ENCODE measurements around the gene HIVEP3.

HIVEP3 gene

DNA sequence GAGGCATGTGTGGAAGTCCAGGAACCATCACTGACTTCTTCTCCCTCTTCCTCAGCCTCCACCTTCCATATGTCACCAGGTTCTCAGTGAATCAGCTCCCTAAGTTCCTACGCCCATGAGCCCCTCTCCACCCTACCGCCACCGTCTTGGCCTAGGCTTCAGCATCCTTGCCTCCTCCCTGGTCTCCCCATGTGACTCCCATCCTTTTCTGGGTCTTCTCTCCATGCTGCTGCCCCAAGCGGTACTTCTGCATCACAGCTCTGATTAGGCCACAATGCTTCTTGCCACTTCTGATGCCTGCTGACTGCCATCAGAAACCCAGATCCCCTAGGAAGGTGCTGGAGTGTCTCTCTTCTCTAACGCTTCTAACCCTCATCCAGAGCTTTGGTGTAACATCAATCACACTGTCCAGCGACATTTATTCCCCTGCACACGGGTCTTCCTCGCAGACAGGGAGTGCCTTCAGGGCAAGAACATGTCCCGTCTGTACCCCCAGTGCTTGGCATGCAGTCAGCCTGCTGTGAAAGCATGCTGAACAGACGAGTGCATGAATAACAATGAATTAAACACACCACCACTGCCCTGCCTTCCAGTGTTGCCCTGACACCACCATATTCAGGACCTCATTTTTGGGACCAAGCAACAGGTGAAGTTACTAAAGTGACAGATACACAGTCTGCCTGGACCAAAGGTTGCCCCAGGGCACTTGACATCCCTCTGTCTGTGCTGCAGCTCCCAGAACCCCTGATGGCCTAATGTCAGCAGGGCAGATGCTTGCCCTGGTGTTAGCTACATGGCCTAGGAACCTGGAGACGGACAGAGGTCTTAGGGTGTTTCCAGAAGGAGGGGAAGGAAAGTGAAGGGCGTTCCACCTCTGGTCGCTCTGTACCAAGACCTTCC is 275.6 kb downstream of the HIVEP3 start:
- DNase-seq = no peak

DNA sequence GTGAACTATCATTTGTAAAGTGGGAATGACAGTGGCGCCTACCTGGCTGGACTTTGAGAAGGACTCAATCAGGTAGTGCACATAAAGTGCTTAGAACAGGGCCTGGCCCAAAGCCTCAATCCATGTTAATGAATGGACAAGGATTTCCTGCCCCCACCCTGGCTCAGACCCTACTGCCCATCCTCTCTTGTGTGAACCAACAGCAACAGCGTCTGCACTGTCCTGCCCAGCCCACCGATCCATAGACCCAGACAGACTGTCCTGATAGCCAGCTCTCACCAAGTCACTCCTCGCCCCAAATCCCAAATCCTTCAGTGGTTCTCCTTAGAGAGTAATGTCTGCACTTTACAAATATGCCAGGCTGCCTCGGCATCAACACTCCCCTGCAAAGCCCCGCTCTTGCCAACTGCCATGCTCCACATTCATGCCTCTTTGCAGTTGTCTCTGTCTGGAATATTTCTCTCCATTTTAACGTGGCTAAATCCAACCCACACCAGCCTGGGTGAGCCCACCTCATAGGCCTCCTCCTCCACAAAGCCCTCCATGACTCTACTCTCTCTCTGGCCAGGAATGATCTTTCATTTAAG is 276.7 kb downstream of the HIVEP3 start:
- no peak for DNase-seq

DNA sequence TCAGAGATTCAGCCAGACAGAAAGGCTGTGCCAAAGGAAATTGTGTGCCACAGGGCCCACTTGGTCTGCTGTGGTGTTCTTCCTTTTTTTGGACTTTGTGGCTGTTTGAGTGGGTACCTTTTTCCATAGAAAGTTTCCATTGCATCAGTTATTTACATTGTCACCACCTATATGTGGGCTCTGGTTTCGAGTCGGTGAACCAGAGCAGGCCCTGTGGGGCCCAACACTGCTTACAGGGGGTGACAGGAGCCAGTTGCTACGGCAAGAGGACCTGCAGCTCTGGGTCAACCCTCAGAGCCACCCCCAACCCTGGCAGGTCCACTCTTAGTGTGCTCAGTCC is 277.3 kb downstream of the HIVEP3 start:
- peak; percentile 20 for DNase-seq

DNA sequence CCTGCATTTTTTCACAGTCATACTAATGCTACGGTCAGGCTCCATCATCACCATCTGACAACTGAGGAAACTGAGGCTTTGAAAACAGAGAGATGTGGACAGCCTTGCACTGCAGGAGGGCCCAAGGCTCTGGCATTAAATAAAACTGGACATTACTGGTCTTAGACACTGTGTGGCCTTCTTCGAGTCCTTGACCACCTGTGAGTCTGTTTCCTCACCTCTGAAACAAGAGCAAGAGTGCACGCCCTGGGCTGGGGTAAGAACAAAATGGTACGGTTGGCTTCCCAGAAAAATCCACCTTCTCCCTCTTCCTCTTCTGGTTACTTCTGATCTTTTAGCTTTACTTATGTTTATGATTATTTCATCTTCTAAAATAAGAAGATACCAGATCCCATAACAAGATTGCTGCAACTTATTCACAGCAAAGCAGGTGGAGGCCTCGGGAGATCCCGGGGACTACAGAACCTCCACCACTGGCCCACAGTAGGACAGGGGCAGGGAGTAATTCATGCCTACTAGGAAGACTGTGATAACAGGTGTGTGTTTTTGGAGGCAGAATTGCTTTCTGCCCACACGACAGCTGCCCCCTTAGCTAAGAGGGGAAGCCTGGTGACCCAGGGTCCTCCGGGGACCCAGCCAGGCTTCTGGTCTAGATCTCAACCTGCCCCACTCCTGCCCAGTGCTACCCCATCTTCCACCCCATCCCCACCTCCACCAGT is 277.8 kb downstream of the HIVEP3 start:
- no peak for DNase-seq

DNA sequence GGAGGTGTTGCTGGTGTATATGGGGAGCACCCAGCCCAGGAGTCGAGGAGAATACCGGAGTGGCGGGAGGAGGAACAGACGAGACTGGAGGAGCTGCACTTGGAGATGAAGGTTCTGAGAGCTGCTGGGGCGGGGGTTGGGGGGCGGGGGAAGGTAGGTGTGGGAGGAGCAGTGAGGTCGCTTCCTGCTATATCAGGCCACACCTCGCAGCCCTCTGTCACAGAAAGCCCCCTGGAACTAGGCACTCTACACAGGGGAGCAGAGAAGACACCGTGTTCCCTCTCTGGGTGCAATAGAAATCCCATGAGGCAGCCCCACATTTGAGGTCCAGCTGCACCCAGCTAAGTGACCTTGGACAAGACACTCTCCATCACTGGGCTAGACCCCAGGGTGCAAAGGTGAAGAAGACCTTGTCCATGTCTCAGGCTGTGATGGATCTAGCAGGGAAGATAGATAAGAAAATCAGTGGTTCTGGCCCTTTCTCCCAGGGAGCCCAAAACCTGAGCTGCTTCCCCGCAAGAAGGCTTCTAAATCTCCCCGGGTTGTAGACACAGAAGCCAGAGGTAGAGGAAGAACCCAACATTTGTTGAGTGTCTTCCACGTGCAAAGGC is 278.5 kb downstream of the HIVEP3 start:
- no peak for DNase-seq

DNA sequence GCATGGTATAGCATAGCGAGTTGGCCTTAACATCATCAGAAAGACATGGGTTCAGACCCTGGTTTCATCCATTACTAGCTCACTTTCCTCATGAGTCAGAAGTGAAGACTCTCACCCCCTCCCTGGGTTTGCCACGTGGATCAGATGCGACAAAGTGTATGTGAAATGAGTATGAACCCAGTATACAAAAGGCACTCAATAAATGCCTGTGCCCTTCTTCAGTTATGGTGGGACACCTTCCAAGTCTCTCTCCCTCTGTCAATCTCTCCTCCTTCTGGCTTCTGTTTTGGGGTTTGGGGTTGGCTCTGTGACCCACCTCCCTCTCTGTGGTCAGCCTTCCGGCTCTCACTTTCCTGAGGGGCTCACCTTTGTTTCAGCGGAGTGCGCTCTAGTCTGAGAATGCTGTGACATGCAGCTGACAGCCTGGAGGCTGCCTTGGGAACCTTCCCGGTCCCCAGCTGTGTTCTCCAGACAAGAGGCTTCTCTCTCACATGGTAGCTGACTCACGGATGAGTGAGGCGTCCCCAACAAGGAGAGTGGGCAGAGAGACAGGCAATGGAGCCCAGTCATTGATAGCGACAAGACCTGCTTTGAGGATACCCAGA is 279.3 kb downstream of the HIVEP3 start:
- DNase-seq = peak; percentile 52

DNA sequence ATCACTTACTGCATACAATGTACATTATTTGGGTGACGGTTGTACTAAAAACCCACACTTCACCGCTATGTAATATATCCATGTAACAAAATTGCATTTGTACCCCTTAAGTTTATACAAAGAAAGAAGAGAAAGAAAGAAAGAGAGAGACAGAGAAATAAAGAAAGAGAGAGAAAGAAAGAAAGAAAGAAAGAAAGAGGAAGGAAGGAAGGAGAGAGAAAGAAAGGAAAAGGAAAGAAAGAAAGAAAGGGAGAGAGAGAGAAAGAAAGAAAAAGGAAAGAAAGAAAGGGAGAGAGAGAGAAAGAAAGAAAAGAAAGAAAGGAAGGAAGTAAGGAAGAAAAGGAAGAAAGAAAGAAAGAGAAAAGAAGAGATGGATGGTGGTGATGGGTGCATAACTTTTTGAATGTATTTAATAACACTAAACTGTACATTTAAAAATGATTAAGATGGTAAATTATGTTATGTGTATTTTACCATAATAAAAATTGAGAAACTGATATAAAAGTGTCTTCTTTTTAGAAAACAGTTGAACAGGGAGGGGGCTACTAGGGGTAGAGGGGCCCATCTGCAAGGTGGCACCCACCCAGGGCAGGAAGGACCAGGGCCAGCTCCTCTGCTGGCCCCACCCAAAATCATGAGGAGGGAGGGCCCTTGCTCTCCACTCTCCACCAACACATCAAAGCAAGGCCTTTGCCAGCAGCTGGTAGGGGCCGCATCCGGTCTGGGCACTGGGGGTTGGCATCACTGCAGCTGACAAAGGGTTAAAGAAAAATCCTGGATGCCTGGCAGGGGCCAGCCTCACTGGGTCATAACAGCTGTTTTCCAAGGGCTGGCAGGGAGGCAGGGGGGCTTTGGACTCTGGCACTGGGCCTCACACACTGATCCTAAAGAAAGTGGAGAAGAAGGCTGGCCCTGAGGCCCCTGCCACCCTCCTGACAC is 280.4 kb downstream of the HIVEP3 start:
- no peak for DNase-seq

DNA sequence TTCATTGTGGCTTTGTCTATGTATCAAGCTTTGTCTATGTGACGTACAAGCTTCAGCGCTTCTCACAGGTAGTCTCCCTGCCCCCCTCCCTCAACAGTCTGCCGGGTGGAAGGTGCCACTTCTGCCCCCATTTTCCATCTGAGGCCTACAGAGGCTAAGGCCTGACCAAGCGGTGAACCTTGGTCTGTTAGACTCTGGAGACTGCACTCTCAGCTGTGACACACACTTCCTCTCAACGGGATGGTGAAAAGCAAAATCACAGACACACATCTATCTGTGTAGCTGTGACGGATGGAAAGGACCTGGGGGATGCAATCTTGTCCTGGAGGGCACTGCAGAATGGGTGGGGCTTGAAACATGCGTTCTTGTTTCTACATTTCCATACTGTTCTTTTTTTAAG is 281.4 kb downstream of the HIVEP3 start:
- DNase-seq = no peak

DNA sequence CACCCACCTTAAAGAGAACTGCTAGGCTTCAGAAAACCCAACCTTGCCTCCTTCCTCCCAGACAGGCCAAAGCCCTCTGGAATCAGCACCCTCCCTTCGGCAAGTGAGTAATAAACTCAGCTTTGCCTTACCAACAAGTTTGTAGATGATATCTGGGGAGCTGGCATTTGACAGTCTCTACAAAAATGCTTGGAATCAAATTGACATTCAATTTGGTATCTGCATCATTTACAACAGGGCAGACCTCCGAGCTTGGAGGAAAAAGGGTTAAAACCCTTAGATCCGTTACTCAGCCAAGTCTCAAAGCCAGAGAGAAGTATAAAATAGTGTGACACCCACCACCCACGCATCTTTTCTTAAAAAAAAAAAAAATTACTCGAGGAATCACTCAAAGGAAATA is 285.0 kb downstream of the HIVEP3 start:
- no peak for DNase-seq

DNA sequence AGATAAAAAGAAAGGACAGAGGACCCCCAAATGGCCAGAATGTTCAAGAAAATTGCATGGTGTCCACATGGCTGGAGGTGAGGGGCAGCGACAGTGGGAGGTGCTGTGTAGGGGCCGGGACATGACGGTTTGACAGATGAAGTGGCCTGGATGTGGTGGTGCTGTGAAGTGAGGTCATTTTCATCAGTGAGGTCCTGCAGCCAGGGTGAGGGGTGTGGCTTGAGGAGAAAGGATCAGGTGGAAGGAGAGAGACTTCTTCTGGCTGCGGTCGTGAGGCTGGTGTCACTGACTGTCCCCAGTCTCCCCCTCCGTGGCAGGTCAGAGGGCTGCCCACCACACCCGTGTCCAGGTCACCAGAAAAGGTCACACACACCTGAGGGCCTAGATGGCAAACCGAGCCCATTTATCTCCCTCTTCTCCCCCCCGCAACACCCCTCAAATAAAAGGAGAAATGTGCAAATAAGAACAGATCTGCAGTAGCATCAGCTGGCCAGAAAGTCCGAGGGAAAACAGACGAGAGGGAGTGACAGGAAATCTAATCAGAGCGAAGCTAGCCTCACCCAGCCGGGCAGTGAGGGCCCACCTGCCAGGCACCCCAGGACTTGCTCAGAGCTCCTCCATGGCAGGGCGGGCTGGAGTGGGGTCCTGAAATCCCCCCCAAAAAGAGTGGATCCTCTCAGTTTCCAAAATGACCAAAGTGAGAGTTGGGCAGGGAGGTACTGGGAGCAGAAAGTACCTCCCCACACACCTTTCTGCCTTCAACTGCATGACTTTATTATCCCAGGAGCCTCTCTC is 285.7 kb downstream of the HIVEP3 start:
- DNase-seq = no peak

DNA sequence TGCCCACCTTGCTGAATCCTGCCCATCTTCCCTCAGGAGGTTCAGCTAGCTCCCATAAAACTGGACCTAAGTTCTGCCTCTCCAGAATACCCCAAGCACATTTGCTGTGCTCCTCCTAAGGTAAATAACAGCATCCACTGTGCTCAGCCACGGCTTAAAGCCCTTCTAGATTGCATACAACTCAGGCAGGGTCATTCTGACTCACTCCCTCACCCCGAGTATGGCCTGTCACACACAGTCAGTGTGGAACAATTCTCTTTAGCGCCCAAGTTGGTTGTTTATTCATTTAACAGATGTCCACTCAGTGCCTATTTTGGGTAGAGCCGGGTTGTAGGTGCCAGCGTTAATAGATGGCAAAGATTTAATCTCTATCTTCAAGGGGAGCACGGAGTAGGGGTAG is 286.8 kb downstream of the HIVEP3 start:
- DNase-seq = no peak

DNA sequence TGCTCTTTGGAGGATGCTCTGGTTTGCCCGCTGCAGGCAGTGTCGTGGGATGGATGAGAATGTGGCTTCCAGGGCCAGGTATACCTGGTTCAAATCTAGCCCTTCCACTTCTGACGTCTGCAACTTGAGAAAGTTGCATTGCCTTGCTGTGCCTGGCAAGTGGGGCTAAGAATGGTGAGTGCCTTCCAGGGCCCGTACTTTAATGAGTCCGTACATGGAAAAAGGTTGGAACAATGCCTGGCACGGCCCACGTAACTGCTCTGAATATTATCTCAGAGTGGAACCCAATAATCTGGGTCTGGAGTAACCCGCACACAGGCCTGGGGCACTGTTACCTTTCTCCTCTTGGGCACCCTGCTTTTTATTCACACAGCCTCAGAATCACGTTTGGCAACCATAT is 287.6 kb downstream of the HIVEP3 start:
- no peak for DNase-seq

DNA sequence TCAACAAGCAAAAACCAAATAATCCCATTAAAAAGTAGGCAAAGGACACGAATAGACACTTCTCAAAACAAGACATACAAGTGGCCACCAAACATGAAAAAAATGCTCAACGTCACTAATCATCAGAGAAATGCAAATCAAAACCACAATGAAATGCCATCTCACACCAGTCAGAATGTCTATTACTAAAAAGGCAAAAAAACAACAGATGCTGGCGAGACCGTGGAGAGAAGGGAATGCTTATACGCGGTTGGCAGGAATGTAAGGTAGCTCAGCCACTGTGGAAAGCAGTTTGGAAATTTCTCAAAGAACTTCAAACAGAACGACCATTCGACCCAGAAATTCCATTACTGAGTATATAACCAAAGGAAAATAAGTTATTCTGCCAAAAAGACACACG is 289.2 kb downstream of the HIVEP3 start:
- no peak for DNase-seq

DNA sequence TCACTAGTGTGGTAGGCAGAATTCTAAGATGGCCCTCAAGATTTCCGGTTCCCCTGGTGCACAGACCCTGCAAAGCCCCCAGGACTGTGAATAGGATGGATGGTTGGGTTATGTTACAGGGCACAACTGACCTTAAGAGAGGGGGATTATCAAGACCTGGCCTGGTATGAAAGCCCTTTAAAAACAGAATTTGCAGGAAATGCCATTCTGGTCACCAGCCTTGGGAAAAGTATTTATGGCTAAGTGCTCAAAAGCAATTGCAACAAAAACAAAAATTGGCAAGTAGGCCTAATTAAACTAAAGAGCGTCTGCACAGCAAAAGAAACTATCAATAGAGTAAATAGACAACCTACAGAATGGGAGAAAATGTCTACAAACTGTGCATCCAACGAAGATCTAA is 289.6 kb downstream of the HIVEP3 start:
- DNase-seq = no peak

DNA sequence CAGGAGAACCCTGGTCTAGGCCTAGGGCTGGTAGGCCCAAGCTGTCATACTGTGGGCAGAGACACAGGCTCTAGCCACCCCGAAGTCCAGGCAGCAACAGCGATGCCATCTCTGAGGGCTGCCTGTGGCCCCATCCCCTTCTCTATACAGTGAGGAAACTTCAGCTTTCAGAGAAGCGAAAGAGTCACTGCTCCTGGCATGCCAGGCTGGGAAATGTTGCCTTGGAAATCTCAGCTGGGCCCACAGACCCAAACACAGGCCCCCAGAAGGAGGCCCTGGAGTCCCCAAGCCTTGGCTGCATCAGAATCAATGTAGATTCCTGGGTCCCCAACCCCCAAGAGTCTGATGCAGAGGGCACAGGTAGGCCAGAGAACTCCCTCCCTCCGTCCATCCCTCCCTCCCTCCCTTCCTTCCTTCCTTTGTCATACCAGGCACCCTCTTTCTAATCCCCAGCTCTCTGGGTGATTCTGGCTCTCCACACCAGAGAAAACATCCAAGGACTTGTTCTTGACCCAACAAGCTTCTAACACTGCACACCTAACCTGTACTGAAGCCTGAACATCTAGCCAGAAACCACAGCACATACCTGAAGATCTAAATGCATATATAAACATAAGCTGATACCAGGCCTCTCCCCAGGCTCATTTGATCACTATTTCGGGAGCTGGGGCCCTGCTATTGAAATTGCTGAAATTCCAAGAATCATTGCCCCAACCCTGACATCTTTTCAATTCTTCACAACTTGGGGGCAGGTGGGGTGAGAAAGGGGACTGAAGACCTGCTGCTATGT is 291.0 kb downstream of the HIVEP3 start:
- no peak for DNase-seq

DNA sequence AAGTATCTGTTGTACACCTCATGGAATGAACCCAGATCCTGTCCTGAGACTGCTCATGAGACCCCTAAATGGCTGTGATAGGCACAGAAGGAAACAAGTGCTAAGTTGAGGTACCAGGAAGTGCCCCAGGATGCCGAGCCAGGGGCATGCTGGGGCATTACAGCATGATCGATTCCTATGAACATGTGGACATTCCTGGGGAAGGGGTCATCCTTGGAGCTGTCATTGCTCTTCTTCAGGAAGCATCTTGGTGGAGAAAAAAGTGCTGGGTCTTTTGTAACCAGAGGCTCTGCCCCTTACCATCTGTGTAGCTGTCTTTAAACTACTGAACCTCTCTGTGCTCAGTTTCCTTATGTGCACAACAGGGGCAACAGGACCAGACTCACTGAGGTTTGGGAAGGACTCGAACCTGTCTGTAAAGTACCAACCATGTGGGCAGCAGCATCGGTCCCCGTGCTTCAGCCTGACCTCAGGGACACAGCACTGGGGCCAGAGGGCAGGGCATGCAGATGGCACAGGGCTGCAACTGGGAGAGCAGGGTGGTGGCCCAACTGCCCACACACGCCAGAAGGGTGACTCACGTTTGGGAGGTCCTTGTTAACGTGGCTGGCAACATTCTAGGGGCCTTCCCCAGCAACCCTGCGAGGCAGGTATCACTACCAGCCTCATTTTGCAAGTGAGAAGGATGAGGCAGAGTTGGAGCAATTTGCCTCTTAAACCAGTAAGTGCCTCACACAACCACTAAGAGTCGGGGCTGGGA is 291.9 kb downstream of the HIVEP3 start:
- peak; percentile 63 for DNase-seq

DNA sequence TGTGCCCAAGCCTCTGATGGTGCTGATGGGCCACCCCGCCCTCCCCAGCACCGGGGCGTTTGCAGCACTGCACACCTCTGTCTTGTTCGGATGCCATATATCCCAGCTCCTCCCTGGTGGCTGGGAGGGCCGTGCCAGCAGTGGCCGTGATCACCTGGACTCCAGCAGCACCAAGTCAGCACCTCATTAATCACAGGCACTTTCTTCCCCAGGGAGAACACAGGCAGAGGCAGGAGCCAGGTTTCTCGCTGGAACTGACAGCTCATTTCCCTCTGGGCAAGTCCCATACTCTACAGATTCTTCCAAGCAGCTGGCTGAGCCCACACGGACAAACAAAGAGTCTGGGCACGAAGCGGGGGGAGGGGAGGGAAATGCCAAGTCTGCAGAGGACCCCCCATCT is 292.6 kb downstream of the HIVEP3 start:
- DNase-seq = no peak

DNA sequence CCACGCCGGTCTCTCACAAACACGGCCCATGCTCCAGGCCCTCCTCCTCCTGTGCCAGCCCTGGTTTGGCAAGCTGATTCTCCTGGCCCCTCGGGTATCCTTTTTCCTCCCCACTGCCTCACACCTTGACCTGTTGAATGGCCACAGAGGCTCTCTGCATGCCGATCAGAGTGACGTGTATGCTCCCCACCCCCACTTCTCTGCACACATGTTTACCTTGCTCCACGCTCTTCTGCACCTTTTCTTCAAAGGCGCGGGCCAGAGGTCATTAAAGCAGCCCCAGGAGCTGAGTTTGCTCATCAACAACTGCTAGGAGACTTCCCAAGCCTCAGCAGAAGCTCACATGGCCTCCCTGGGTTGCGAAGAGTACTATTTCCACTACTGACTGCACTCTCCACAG is 295.0 kb downstream of the HIVEP3 start:
- no peak for DNase-seq

Measured in stimulated activated naive CD4-positive, alpha-beta T cell treated with Interleukin-2 at 50 U/mL for 16 hours (primary cell).